Rectal smooth muscle tissue (tissue), 1 donor: Measurements from ENCODE around the gene TMUB1.

Source experiments
- H3K27ac ChIP-seq: one replicate; pipeline ENCODE4 v1.7.0; 2013; ENCODE audit warnings: low read depth, low read length, inconsistent platforms
- H3K27me3 ChIP-seq: one replicate; pipeline ENCODE4 v1.7.0; 2013; ENCODE audit warnings: low read length; ENCODE audit not compliant: control insufficient read depth, insufficient read depth
- H3K36me3 ChIP-seq: one replicate; pipeline ENCODE4 v1.7.0; 2013; ENCODE audit warnings: low read length; ENCODE audit not compliant: control insufficient read depth, insufficient read depth
- H3K4me1 ChIP-seq: one replicate; pipeline ENCODE4 v1.7.0; 2013; ENCODE audit warnings: low read length; ENCODE audit not compliant: control insufficient read depth, insufficient read depth
- H3K4me3 ChIP-seq: one replicate; pipeline ENCODE4 v1.7.0; 2013; ENCODE audit warnings: low read length
- H3K9ac ChIP-seq: one replicate; pipeline ENCODE4 v1.7.0; 2013; ENCODE audit warnings: low read length

Gene TMUB1

GRCh38 chr7:151109094-151110048 lies 26.1 kb upstream of the TMUB1 start:
- no peak overlapping the region for H3K4me3 ChIP-seq
- peaks cover 2% of the 10 kb centered on the region for H3K27me3 ChIP-seq
- peak overlapping the region; percentile 41 for H3K27ac ChIP-seq
- H3K9ac ChIP-seq: no peak overlapping the region
- H3K36me3 ChIP-seq: no peaks in the 10 kb centered on the region
- H3K4me1 ChIP-seq: peaks cover 16% of the 10 kb centered on the region

GRCh38 chr7:151107882-151108281 lies 24.6 kb upstream of the TMUB1 start:
- peaks cover 12% of the 10 kb centered on the region for H3K4me1 ChIP-seq
- H3K9ac ChIP-seq: no peak overlapping the region
- no peak overlapping the region for H3K27ac ChIP-seq
- no peaks in the 10 kb centered on the region for H3K27me3 ChIP-seq
- H3K4me3 ChIP-seq: no peak overlapping the region
- H3K36me3 ChIP-seq: no peaks in the 10 kb centered on the region

GRCh38 chr7:151104411-151105235 lies 21.3 kb upstream of the TMUB1 start:
- peaks cover 6% of the 10 kb centered on the region for H3K4me1 ChIP-seq
- no peaks in the 10 kb centered on the region for H3K27me3 ChIP-seq
- H3K36me3 ChIP-seq: no peaks in the 10 kb centered on the region
- H3K4me3 ChIP-seq: no peak overlapping the region
- no peak overlapping the region for H3K27ac ChIP-seq
- H3K9ac ChIP-seq: no peak overlapping the region

GRCh38 chr7:151103973-151104372 lies 20.7 kb upstream of the TMUB1 start:
- no peaks in the 10 kb centered on the region for H3K36me3 ChIP-seq
- no peaks in the 10 kb centered on the region for H3K4me1 ChIP-seq
- no peaks in the 10 kb centered on the region for H3K27me3 ChIP-seq
- no peak overlapping the region for H3K27ac ChIP-seq
- H3K9ac ChIP-seq: no peak overlapping the region
- H3K4me3 ChIP-seq: no peak overlapping the region

GRCh38 chr7:151102991-151103390 lies 19.7 kb upstream of the TMUB1 start:
- no peak overlapping the region for H3K4me3 ChIP-seq
- no peaks in the 10 kb centered on the region for H3K36me3 ChIP-seq
- no peak overlapping the region for H3K27ac ChIP-seq
- H3K4me1 ChIP-seq: no peaks in the 10 kb centered on the region
- no peak overlapping the region for H3K9ac ChIP-seq
- H3K27me3 ChIP-seq: no peaks in the 10 kb centered on the region

- Histone ChIP-seq H3K36me3 (no peaks in the 10 kb centered on the region), H3K27ac (no peak overlapping the region), H3K4me3 (no peak overlapping the region), H3K9ac (no peak overlapping the region), H3K27me3 (no peaks in the 10 kb centered on the region), H3K4me1 (no peaks in the 10 kb centered on the region)
Observed at GRCh38 chr7:151101621-151102396, 18.5 kb upstream of the TMUB1 start.

- H3K4me1 ChIP-seq: no peaks in the 10 kb centered on the region
- no peaks in the 10 kb centered on the region for H3K36me3 ChIP-seq
- no peak overlapping the region for H3K27ac ChIP-seq
Observed at GRCh38 chr7:151100921-151101320, 17.6 kb upstream of the TMUB1 start.

GRCh38 chr7:151099486-151100211 lies 16.4 kb upstream of the TMUB1 start:
- no peaks in the 10 kb centered on the region for H3K27me3 ChIP-seq
- H3K27ac ChIP-seq: no peak overlapping the region
- no peak overlapping the region for H3K4me3 ChIP-seq
- H3K9ac ChIP-seq: no peak overlapping the region
- no peaks in the 10 kb centered on the region for H3K36me3 ChIP-seq
- no peaks in the 10 kb centered on the region for H3K4me1 ChIP-seq

More at GRCh38 chr7:151100921-151101320, 17.6 kb upstream of the TMUB1 start:
- Histone ChIP-seq H3K4me3 (no peak overlapping the region), H3K9ac (no peak overlapping the region), H3K27me3 (no peaks in the 10 kb centered on the region)

- Histone ChIP-seq H3K27me3 (no peaks in the 10 kb centered on the region), H3K9ac (no peak overlapping the region), H3K27ac (no peak overlapping the region), H3K4me3 (no peak overlapping the region), H3K4me1 (peaks cover 7% of the 10 kb centered on the region), H3K36me3 (no peaks in the 10 kb centered on the region)
Observed at GRCh38 chr7:151095828-151096475, 12.7 kb upstream of the TMUB1 start.

GRCh38 chr7:151095123-151095797 lies 12.0 kb upstream of the TMUB1 start:
- Histone ChIP-seq H3K4me3 (no peak overlapping the region), H3K4me1 (peaks cover 9% of the 10 kb centered on the region), H3K9ac (no peak overlapping the region)

GRCh38 chr7:151094675-151095074 lies 11.4 kb upstream of the TMUB1 start:
- H3K9ac ChIP-seq: no peak overlapping the region
- H3K27ac ChIP-seq: no peak overlapping the region
- no peak overlapping the region for H3K4me3 ChIP-seq
- H3K4me1 ChIP-seq: peaks cover 13% of the 10 kb centered on the region
- no peaks in the 10 kb centered on the region for H3K27me3 ChIP-seq
- H3K36me3 ChIP-seq: no peaks in the 10 kb centered on the region

More at GRCh38 chr7:151095123-151095797, 12.0 kb upstream of the TMUB1 start:
- H3K27ac ChIP-seq: no peak overlapping the region
- no peaks in the 10 kb centered on the region for H3K27me3 ChIP-seq
- no peaks in the 10 kb centered on the region for H3K36me3 ChIP-seq
